ENCODE measurements around the gene SLC25A14. TPM values are rescaled to one million over a fixed set of nuclear protein-coding genes. Genes with fewer than 3 reads are reported as not detected.
"Not testable (repeated sequence)": the region's sequence is repeated elsewhere in the genome, so short reads cannot be mapped to it uniquely, and the experiment has no call there.

SLC25A14 gene
- total RNA-seq, 2 experiments from 2014 or later: 14.0 to 16.0 TPM

- POLR2A ChIA-PET: interaction anchor here (1.1 kb wide), 1 partner anchor 9 kb away, joined by 3 read pairs; the partner anchor contains the start of gene SLC25A14
- H3K27ac Mint-ChIP-seq: no peak overlapping the region
- H3K36me3 Mint-ChIP-seq: no peaks in the 10 kb centered on the region
- DNase-seq: peak; percentile 35
- no peaks in the 10 kb centered on the region for H3K4me1 Mint-ChIP-seq
- ATAC-seq (ENCODE audit: low read depth): no peak
- H3K4me3 Mint-ChIP-seq: no peak overlapping the region
- peaks cover 8% of the 10 kb centered on the region for H3K27me3 Mint-ChIP-seq
- H3K9me3 Mint-ChIP-seq: no peaks in the 10 kb centered on the region
These were observed 9.0 kb upstream of the SLC25A14 start for GRCh38 chrX:130330706-130331105.

GRCh38 chrX:130336531-130336930 lies 3.2 kb upstream of the SLC25A14 start:
- Mint-ChIP-seq H3K4me1 (peaks cover 14% of the 10 kb centered on the region), H3K9me3 (no peaks in the 10 kb centered on the region), H3K36me3 (no peaks in the 10 kb centered on the region), H3K27ac (no peak overlapping the region), H3K27me3 (peaks cover 3% of the 10 kb centered on the region), H3K4me3 (no peak overlapping the region)
- ATAC-seq (ENCODE audit: low read depth) (no peak), DNase-seq (no peak)
- POLR2A ChIA-PET: no interaction called here

GRCh38 chrX:130338869-130339268 lies 850 bp upstream of the SLC25A14 start:
- POLR2A ChIA-PET; H3K27me3 Mint-ChIP-seq; ATAC-seq (ENCODE audit: low read depth); DNase-seq; H3K9me3 Mint-ChIP-seq; H3K36me3 Mint-ChIP-seq; H3K27ac Mint-ChIP-seq: not testable (repeated sequence)
- Mint-ChIP-seq H3K4me1 (peaks cover 17% of the 10 kb centered on the region), H3K4me3 (peak overlapping the region; percentile 94)

- Mint-ChIP-seq H3K4me3 (peak overlapping the region; percentile 94), H3K36me3 (no peaks in the 10 kb centered on the region), H3K4me1 (peaks cover 18% of the 10 kb centered on the region), H3K9me3 (no peaks in the 10 kb centered on the region), H3K27me3 (no peaks in the 10 kb centered on the region), H3K27ac (peak overlapping the region; percentile 80)
- POLR2A ChIA-PET: interaction anchor here (0.6 to 1.2 kb wide), 5 partner anchors 9 to 1685 kb away, joined by 3 to 4 read pairs (median 3); partner anchors contain the start of genes RBMX2 and ZNF280C
- ATAC-seq (ENCODE audit: low read depth): no peak
- DNase-seq: no peak
These were observed 552 bp downstream of the SLC25A14 start for GRCh38 chrX:130340271-130340670.

- H3K4me3 Mint-ChIP-seq: no peak overlapping the region
- H3K27ac Mint-ChIP-seq: no peak overlapping the region
- DNase-seq (no peak), ATAC-seq (ENCODE audit: low read depth) (no peak)
- POLR2A ChIA-PET: no interaction called here
- H3K36me3 Mint-ChIP-seq: no peaks in the 10 kb centered on the region
- no peaks in the 10 kb centered on the region for H3K27me3 Mint-ChIP-seq
- H3K9me3 Mint-ChIP-seq: no peaks in the 10 kb centered on the region
- peaks cover 18% of the 10 kb centered on the region for H3K4me1 Mint-ChIP-seq
These were observed 3.7 kb downstream of the SLC25A14 start for GRCh38 chrX:130343411-130343810.

GRCh38 chrX:130347321-130347720 lies 7.6 kb downstream of the SLC25A14 start:
- Mint-ChIP-seq H3K4me1 (peaks cover 2% of the 10 kb centered on the region), H3K4me3 (no peak overlapping the region), H3K27ac (no peak overlapping the region), H3K36me3 (peaks cover 6% of the 10 kb centered on the region), H3K9me3 (no peaks in the 10 kb centered on the region), H3K27me3 (no peaks in the 10 kb centered on the region)
- ATAC-seq (ENCODE audit: low read depth): no peak
- DNase-seq: no peak
- POLR2A ChIA-PET: no interaction called here

GRCh38 chrX:130351567-130351966 lies 11.8 kb downstream of the SLC25A14 start:
- no peak for ATAC-seq (ENCODE audit: low read depth)
- DNase-seq: no peak
- POLR2A ChIA-PET: no interaction called here
- Mint-ChIP-seq H3K9me3 (no peaks in the 10 kb centered on the region), H3K4me3 (no peak overlapping the region), H3K36me3 (peaks cover 14% of the 10 kb centered on the region), H3K27ac (no peak overlapping the region), H3K4me1 (no peaks in the 10 kb centered on the region), H3K27me3 (no peaks in the 10 kb centered on the region)

GRCh38 chrX:130352050-130352449 lies 12.3 kb downstream of the SLC25A14 start:
- H3K27me3 Mint-ChIP-seq, POLR2A ChIA-PET, H3K9me3 Mint-ChIP-seq: not testable (repeated sequence)

GRCh38 chrX:130376077-130376476 lies 36.4 kb downstream of the SLC25A14 start:
- POLR2A ChIA-PET: no interaction called here
- ATAC-seq (ENCODE audit: low read depth): no peak
- Mint-ChIP-seq H3K27ac (no peak overlapping the region), H3K4me3 (no peak overlapping the region), H3K27me3 (no peaks in the 10 kb centered on the region), H3K9me3 (no peaks in the 10 kb centered on the region), H3K36me3 (no peaks in the 10 kb centered on the region), H3K4me1 (no peaks in the 10 kb centered on the region)
- no peak for DNase-seq

More at GRCh38 chrX:130352050-130352449, 12.3 kb downstream of the SLC25A14 start:
- H3K36me3 Mint-ChIP-seq: peaks cover 14% of the 10 kb centered on the region
- H3K4me1 Mint-ChIP-seq; H3K27ac Mint-ChIP-seq; ATAC-seq (ENCODE audit: low read depth); H3K4me3 Mint-ChIP-seq; DNase-seq: not testable (repeated sequence)

- ATAC-seq (ENCODE audit: low read depth) (no peak), DNase-seq (no peak)
- H3K4me3 Mint-ChIP-seq: no peak overlapping the region
- H3K4me1 Mint-ChIP-seq: no peaks in the 10 kb centered on the region
- no peaks in the 10 kb centered on the region for H3K27me3 Mint-ChIP-seq
- no peaks in the 10 kb centered on the region for H3K9me3 Mint-ChIP-seq
- POLR2A ChIA-PET: no interaction called here
- H3K36me3 Mint-ChIP-seq: no peaks in the 10 kb centered on the region
- no peak overlapping the region for H3K27ac Mint-ChIP-seq
These were observed 38.4 kb downstream of the SLC25A14 start for GRCh38 chrX:130378024-130378669.

- ATAC-seq (ENCODE audit: low read depth): no peak
- no peak within 1 kb of the TSS for H3K4me3 Mint-ChIP-seq
These were observed 45.8 kb downstream of the SLC25A14 start, which contains the start of gene GPR119 for GRCh38 chrX:130385520-130385919. GPR119 (minus strand) TSS chrX:130385674; CDS start chrX:130385447, 227 bp downstream.

GRCh38 chrX:130386408-130386808 lies 46.7 kb downstream of the SLC25A14 start:
- no peaks in the 10 kb centered on the region for H3K27me3 Mint-ChIP-seq
- no peak overlapping the region for H3K4me3 Mint-ChIP-seq
- H3K27ac Mint-ChIP-seq: no peak overlapping the region
- no peaks in the 10 kb centered on the region for H3K36me3 Mint-ChIP-seq
- H3K9me3 Mint-ChIP-seq: no peaks in the 10 kb centered on the region
- POLR2A ChIA-PET: no interaction called here
- ATAC-seq (ENCODE audit: low read depth) (no peak), DNase-seq (no peak)
- H3K4me1 Mint-ChIP-seq: no peaks in the 10 kb centered on the region

More at GRCh38 chrX:130385520-130385919, 45.8 kb downstream of the SLC25A14 start, which contains the start of gene GPR119:
- Mint-ChIP-seq H3K4me1 (no peaks in the 10 kb centered on the region), H3K27ac (no peak within 1 kb of the TSS), H3K36me3 (no peaks in the 10 kb centered on the region), H3K27me3 (no peaks in the 10 kb centered on the region), H3K9me3 (no peaks in the 10 kb centered on the region)
- DNase-seq: no peak
- POLR2A ChIA-PET: no interaction called here

- no peak for DNase-seq
- POLR2A ChIA-PET: no interaction called here
These were observed 53.8 kb downstream of the SLC25A14 start for GRCh38 chrX:130393451-130394074.

GRCh38 chrX:130395341-130395740 lies 55.6 kb downstream of the SLC25A14 start:
- no peak for DNase-seq
- peaks cover 11% of the 10 kb centered on the region for H3K27me3 Mint-ChIP-seq
- H3K36me3 Mint-ChIP-seq: no peaks in the 10 kb centered on the region
- ATAC-seq (ENCODE audit: low read depth): no peak
- H3K4me1 Mint-ChIP-seq: no peaks in the 10 kb centered on the region
- H3K27ac Mint-ChIP-seq: no peak overlapping the region
- POLR2A ChIA-PET: no interaction called here
- H3K9me3 Mint-ChIP-seq: no peaks in the 10 kb centered on the region
- H3K4me3 Mint-ChIP-seq: no peak overlapping the region

More at GRCh38 chrX:130393451-130394074, 53.8 kb downstream of the SLC25A14 start:
- Mint-ChIP-seq H3K27me3 (peaks cover 11% of the 10 kb centered on the region), H3K9me3 (no peaks in the 10 kb centered on the region), H3K27ac (no peak overlapping the region), H3K4me1 (no peaks in the 10 kb centered on the region), H3K4me3 (no peak overlapping the region), H3K36me3 (no peaks in the 10 kb centered on the region)
- no peak for ATAC-seq (ENCODE audit: low read depth)

All from activated naive CD8-positive, alpha-beta T cell treated with anti-CD3 and anti-CD28 coated beads, Interleukin-2, amount 10 ng/mL, durations not matched to agents 7 days and 5 days (primary cell).